Natural killer cell treated with Interleukin-12 subunit alpha and Interleukin-12 subunit beta and Interleukin-15 and Interleukin-18, amount 100 ng/mL, for 72 hours (primary cell): ENCODE measurements around the gene ZNF574. TPM values are rescaled to one million over a fixed set of nuclear protein-coding genes. Genes with fewer than 3 reads are reported as not detected.
A peak's percentile ranks its signal among the peaks of the same experiment; 100 is the strongest.

Experiments
- ATAC-seq, 2 donors: fragments of 150-1000 bp; cut with Tn5 transposase in 1 of 2; sonication (Bioruptor Pico), chemical (Tn5 transposase) in 1 of 2; 2 replicates each; pipeline ENCODE4 v1.10.0; 2021
- DNase-seq: peaks from one replicate; pipeline ENCODE4 v3.0.0; 2022; ENCODE audit warnings: low spot score
- H3K27ac Mint-ChIP-seq, 2 donors: 1 replicate in 1 of 2; 2 replicates in 1 of 2; pipeline ENCODE4 v1.8.0; 2022; ENCODE audit warnings: mixed read lengths in 2 of 2, mild to moderate bottlenecking in 1 of 2, moderate library complexity in 1 of 2
- H3K27me3 Mint-ChIP-seq, 2 donors: 1 replicate in 1 of 2; 2 replicates in 1 of 2; pipeline ENCODE4 v1.8.0; 2022; ENCODE audit warnings: mixed read lengths in 2 of 2
- H3K36me3 Mint-ChIP-seq: one replicate; pipeline ENCODE4 v1.8.0; 2022; ENCODE audit warnings: mixed read lengths
- H3K4me1 Mint-ChIP-seq, 2 donors: 1 replicate in 1 of 2; 2 replicates in 1 of 2; pipeline ENCODE4 v1.8.0; 2022; ENCODE audit warnings: low read depth in 2 of 2, mixed read lengths in 2 of 2, mild to moderate bottlenecking in 1 of 2
- H3K4me3 Mint-ChIP-seq: one replicate; pipeline ENCODE4 v1.8.0; 2022; ENCODE audit warnings: mixed read lengths
- H3K9me3 Mint-ChIP-seq: 2 replicates; pipeline ENCODE4 v1.8.0; 2022; ENCODE audit warnings: mixed read lengths
- total RNA-seq, 2 donors: library from RNA; stranded (reverse); gene quantifications; one replicate each; pipeline ENCODE4 v1.2.3, GENCODE V29; 2022

Gene ZNF574
- total RNA-seq, 2 donors from 2014 or later = 14.2 to 16.1 TPM

- H3K9me3 Mint-ChIP-seq = no peaks in the 10 kb centered on the region
- DNase-seq = no peak
- no peak for ATAC-seq
- H3K27me3 Mint-ChIP-seq = no peaks in the 10 kb centered on the region
- peaks cover 44 to 61% of the 10 kb centered on the region in 2 donors for H3K4me1 Mint-ChIP-seq
- peak overlapping the region in 1 of 2 donors; percentile 68 for H3K27ac Mint-ChIP-seq
- no peaks in the 10 kb centered on the region for H3K36me3 Mint-ChIP-seq
- H3K4me3 Mint-ChIP-seq = no peak overlapping the region
These were observed 48.5 kb downstream of the ZNF574 start for GRCh38 chr19:42124386-42124901.

GRCh38 chr19:42125536-42125935 lies 49.6 kb downstream of the ZNF574 start:
- Mint-ChIP-seq H3K36me3 (no peaks in the 10 kb centered on the region), H3K4me1 (peaks cover 52 to 72% of the 10 kb centered on the region in 2 donors), H3K27ac (peak overlapping the region in 1 of 2 donors; percentile 68), H3K27me3 (no peaks in the 10 kb centered on the region), H3K4me3 (no peak overlapping the region), H3K9me3 (no peaks in the 10 kb centered on the region)
- no peak for ATAC-seq
- no peak for DNase-seq

- no peak overlapping the region for H3K27ac Mint-ChIP-seq
- no peaks in the 10 kb centered on the region for H3K9me3 Mint-ChIP-seq
- no peak for DNase-seq
- H3K36me3 Mint-ChIP-seq = no peaks in the 10 kb centered on the region
- peaks cover 56 to 72% of the 10 kb centered on the region in 2 donors for H3K4me1 Mint-ChIP-seq
- H3K4me3 Mint-ChIP-seq = no peak overlapping the region
- H3K27me3 Mint-ChIP-seq = no peaks in the 10 kb centered on the region
- no peak for ATAC-seq
These were observed 50.6 kb downstream of the ZNF574 start for GRCh38 chr19:42126574-42126973.

- Mint-ChIP-seq H3K4me1 (peaks cover 55 to 67% of the 10 kb centered on the region in 2 donors), H3K27me3 (no peaks in the 10 kb centered on the region), H3K27ac (peak overlapping the region; percentile 51 to 69), H3K4me3 (peak overlapping the region; percentile 66), H3K9me3 (no peaks in the 10 kb centered on the region), H3K36me3 (no peaks in the 10 kb centered on the region)
- ATAC-seq = no peak
- no peak for DNase-seq
These were observed 53.7 kb downstream of the ZNF574 start for GRCh38 chr19:42129399-42130253.

DNA sequence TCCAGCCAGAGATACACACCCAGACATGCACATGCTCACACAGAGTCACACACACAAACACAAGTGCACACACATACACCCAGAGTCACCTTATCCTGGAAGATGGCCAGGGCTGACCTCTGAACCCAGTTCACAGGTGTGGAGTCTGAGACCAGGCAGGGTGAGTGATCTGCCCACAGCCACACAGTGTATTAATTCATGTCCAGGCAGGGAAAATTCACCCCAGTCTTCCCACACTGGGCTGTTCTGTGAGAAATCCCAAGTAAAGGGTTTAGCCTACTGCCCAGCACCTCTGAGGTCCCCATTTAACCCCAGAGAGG lies 54.2 kb downstream of the ZNF574 start:
- Mint-ChIP-seq H3K36me3 (no peaks in the 10 kb centered on the region), H3K27ac (peak overlapping the region; percentile 51 to 69), H3K4me1 (peaks cover 55 to 63% of the 10 kb centered on the region in 2 donors), H3K4me3 (peak overlapping the region; percentile 66), H3K9me3 (no peaks in the 10 kb centered on the region), H3K27me3 (no peaks in the 10 kb centered on the region)
- DNase-seq (no peak), ATAC-seq (no peak)

Other genes starting within 250 kb of the ZNF574 start
- gene LYPD4, start 231.5 kb upstream of the ZNF574 start, total RNA-seq = not detected
- gene DMRTC2, start 231.1 kb upstream of the ZNF574 start, total RNA-seq = not detected
- gene RPS19, start 215.9 kb upstream of the ZNF574 start, total RNA-seq = 1,000 to 10,000 TPM; 1,532 to 1,595 TPM
- gene CD79A, start 198.9 kb upstream of the ZNF574 start, total RNA-seq = 1 to 10 TPM in 1 of 2 donors, under 1 TPM in 1; 0.93 to 1.8 TPM
- 100 to 1,000 TPM; 321 to 444 TPM for gene ARHGEF1, start 193.0 kb upstream of the ZNF574 start, total RNA-seq
- gene ERFL, start 147.7 kb upstream of the ZNF574 start, total RNA-seq = under 1 TPM; 0.67 TPM
- 10 to 100 TPM; 79.6 to 89.7 TPM for gene RABAC1, start 116.8 kb upstream of the ZNF574 start, total RNA-seq
- gene ATP1A3, start 81.9 kb upstream of the ZNF574 start, total RNA-seq = 1 to 10 TPM; 2.0 to 4.2 TPM
- 1 to 10 TPM in 1 of 2 donors, under 1 TPM in 1; 0.21 to 1.0 TPM for gene GRIK5, start 6.0 kb upstream of the ZNF574 start, total RNA-seq
- gene POU2F2, start 56.3 kb downstream of the ZNF574 start, total RNA-seq = 10 to 100 TPM; 21.6 to 30.5 TPM
- gene DEDD2, start 141.5 kb downstream of the ZNF574 start, total RNA-seq = 10 to 100 TPM; 28.5 to 33.2 TPM
- gene ZNF526, start 144.1 kb downstream of the ZNF574 start, total RNA-seq = 10 to 100 TPM; 18.5 to 23.7 TPM
- 10 to 100 TPM; 51.1 to 52.8 TPM for gene GSK3A, start 166.4 kb downstream of the ZNF574 start, total RNA-seq
- gene ERF, start 179.0 kb downstream of the ZNF574 start, total RNA-seq = 10 to 100 TPM; 29.5 to 47.8 TPM
- 100 to 1,000 TPM; 110 to 115 TPM for gene CIC, start 193.1 kb downstream of the ZNF574 start, total RNA-seq
- gene PRR19, start 226.0 kb downstream of the ZNF574 start, total RNA-seq = 1 to 10 TPM in 1 of 2 donors, under 1 TPM in 1; 0.64 to 1.0 TPM
- 10 to 100 TPM; 16.9 to 40.2 TPM for gene PAFAH1B3, start 226.5 kb downstream of the ZNF574 start, total RNA-seq
- gene TMEM145, start 237.1 kb downstream of the ZNF574 start, total RNA-seq = 1 to 10 TPM; 1.4 to 1.6 TPM
- gene MEGF8, start 249.5 kb downstream of the ZNF574 start, total RNA-seq = 10 to 100 TPM; 12.1 to 20.1 TPM